COLO829 (cell line): ENCODE measurements around the gene ORAI3.

ENCODE experiments used
- DNase-seq: peaks from one replicate; pipeline ENCODE4 v3.0.0; 2012; ENCODE audit warnings: low spot score

ORAI3 gene

GRCh38 chr16:30971298-30971697 lies 22.4 kb downstream of the ORAI3 start:
- DNase-seq, result no peak

- no peak for DNase-seq
Measured at GRCh38 chr16:30972872-30973271, 24.0 kb downstream of the ORAI3 start.

GRCh38 chr16:30974348-30974747 lies 25.5 kb downstream of the ORAI3 start:
- DNase-seq, result no peak

GRCh38 chr16:30976486-30976885 lies 27.6 kb downstream of the ORAI3 start:
- DNase-seq, result no peak

GRCh38 chr16:30977502-30977901 lies 28.6 kb downstream of the ORAI3 start:
- DNase-seq, result no peak

- no peak for DNase-seq
Measured at GRCh38 chr16:30979170-30980022, 30.5 kb downstream of the ORAI3 start.

GRCh38 chr16:30980023-30980371 lies 31.1 kb downstream of the ORAI3 start:
- no peak for DNase-seq

GRCh38 chr16:30980434-30980833 lies 31.6 kb downstream of the ORAI3 start:
- no peak for DNase-seq

GRCh38 chr16:30980959-30981358 lies 32.1 kb downstream of the ORAI3 start:
- DNase-seq, result no peak

GRCh38 chr16:30982548-30983288 lies 33.9 kb downstream of the ORAI3 start:
- DNase-seq, result no peak

GRCh38 chr16:30983289-30983889 lies 34.5 kb downstream of the ORAI3 start:
- DNase-seq, result no peak

- DNase-seq, result no peak
Measured at GRCh38 chr16:30983898-30984610, 35.2 kb downstream of the ORAI3 start.

GRCh38 chr16:30984669-30985400 lies 36.0 kb downstream of the ORAI3 start, which contains the start of gene HSD3B7:
TSS of gene HSD3B7 (plus strand) at chr16:30985207. CDS start at chr16:30985659, 452 bp downstream.
- peak; percentile 90 for DNase-seq

- no peak for DNase-seq
Measured at GRCh38 chr16:30985401-30986128, 36.7 kb downstream of the ORAI3 start.

GRCh38 chr16:30986129-30986991 lies 37.5 kb downstream of the ORAI3 start:
- DNase-seq, result no peak

- no peak for DNase-seq
Measured at GRCh38 chr16:30987581-30988190, 38.8 kb downstream of the ORAI3 start.

- no peak for DNase-seq
Measured at GRCh38 chr16:30989469-30990047, 40.7 kb downstream of the ORAI3 start.

GRCh38 chr16:30990105-30990504 lies 41.2 kb downstream of the ORAI3 start:
- no peak for DNase-seq

- no peak for DNase-seq
Measured at GRCh38 chr16:30991052-30991451, 42.2 kb downstream of the ORAI3 start.
